ENCODE measurements around the gene CCSER1.

CCSER1 gene

GRCh38 chr4:90127706-90128345 is 632 bp downstream of the CCSER1 start:
- DNase-seq (ENCODE audit: low read depth in 3 of 3), result no peak

GRCh38 chr4:90128961-90129495 is 1.8 kb downstream of the CCSER1 start:
- DNase-seq (ENCODE audit: low read depth in 3 of 3), result no peak

GRCh38 chr4:90130076-90130475 is 2.9 kb downstream of the CCSER1 start:
- DNase-seq (ENCODE audit: low read depth in 3 of 3), result no peak

- no peak for DNase-seq (ENCODE audit: low read depth in 3 of 3)
Observed at GRCh38 chr4:90137555-90137954, 10.4 kb downstream of the CCSER1 start.

- DNase-seq (ENCODE audit: low read depth in 3 of 3), result no peak
Observed at GRCh38 chr4:90142081-90142480, 14.9 kb downstream of the CCSER1 start.

- no peak for DNase-seq (ENCODE audit: low read depth in 3 of 3)
Observed at GRCh38 chr4:90145319-90145718, 18.1 kb downstream of the CCSER1 start.

GRCh38 chr4:90146306-90146705 is 19.1 kb downstream of the CCSER1 start:
- DNase-seq (ENCODE audit: low read depth in 3 of 3), result no peak

GRCh38 chr4:90148574-90149148 is 21.5 kb downstream of the CCSER1 start:
- DNase-seq (ENCODE audit: low read depth in 3 of 3), result no peak

GRCh38 chr4:90152024-90152423 is 24.8 kb downstream of the CCSER1 start:
- no peak for DNase-seq (ENCODE audit: low read depth in 3 of 3)

- DNase-seq (ENCODE audit: low read depth in 3 of 3), result no peak
Observed at GRCh38 chr4:90159193-90159592, 32.0 kb downstream of the CCSER1 start.

- no peak for DNase-seq (ENCODE audit: low read depth in 3 of 3)
Observed at GRCh38 chr4:90160044-90160443, 32.9 kb downstream of the CCSER1 start.

- DNase-seq (ENCODE audit: low read depth in 3 of 3), result no peak
Observed at GRCh38 chr4:90162566-90162965, 35.4 kb downstream of the CCSER1 start.

GRCh38 chr4:90163872-90164271 is 36.7 kb downstream of the CCSER1 start:
- no peak for DNase-seq (ENCODE audit: low read depth in 3 of 3)

GRCh38 chr4:90165883-90166282 is 38.7 kb downstream of the CCSER1 start:
- DNase-seq (ENCODE audit: low read depth in 3 of 3), result no peak

- no peak for DNase-seq (ENCODE audit: low read depth in 3 of 3)
Observed at GRCh38 chr4:90171491-90171890, 44.3 kb downstream of the CCSER1 start.

GRCh38 chr4:90174621-90175023 is 47.4 kb downstream of the CCSER1 start:
- no peak for DNase-seq (ENCODE audit: low read depth in 3 of 3)

- DNase-seq (ENCODE audit: low read depth in 3 of 3), result no peak
Observed at GRCh38 chr4:90181644-90182043, 54.5 kb downstream of the CCSER1 start.

- DNase-seq (ENCODE audit: low read depth in 3 of 3), result no peak
Observed at GRCh38 chr4:90183254-90183653, 56.1 kb downstream of the CCSER1 start.

- no peak for DNase-seq (ENCODE audit: low read depth in 3 of 3)
Observed at GRCh38 chr4:90184560-90184959, 57.4 kb downstream of the CCSER1 start.

GRCh38 chr4:90185416-90185815 is 58.2 kb downstream of the CCSER1 start:
- DNase-seq (ENCODE audit: low read depth in 3 of 3), result no peak

GRCh38 chr4:90186229-90186628 is 59.0 kb downstream of the CCSER1 start:
- DNase-seq (ENCODE audit: low read depth in 3 of 3), result no peak

GRCh38 chr4:90187148-90187884 is 60.1 kb downstream of the CCSER1 start:
- no peak for DNase-seq (ENCODE audit: low read depth in 3 of 3)

- no peak for DNase-seq (ENCODE audit: low read depth in 3 of 3)
Observed at GRCh38 chr4:90189178-90189577, 62.0 kb downstream of the CCSER1 start.

Data from stimulated activated CD4-positive, alpha-beta T cell treated with anti-CD3 and anti-CD28 coated beads, TNF-alpha, amount 100 ng/mL, for 4 hours (primary cell).